Retina (tissue), 1 donor: ENCODE results near the gene STIMATE.

Experiments
- DNase-seq: peaks from one replicate; pipeline ENCODE4 v3.0.0-alpha.2; 2016

The STIMATE gene

DNA sequence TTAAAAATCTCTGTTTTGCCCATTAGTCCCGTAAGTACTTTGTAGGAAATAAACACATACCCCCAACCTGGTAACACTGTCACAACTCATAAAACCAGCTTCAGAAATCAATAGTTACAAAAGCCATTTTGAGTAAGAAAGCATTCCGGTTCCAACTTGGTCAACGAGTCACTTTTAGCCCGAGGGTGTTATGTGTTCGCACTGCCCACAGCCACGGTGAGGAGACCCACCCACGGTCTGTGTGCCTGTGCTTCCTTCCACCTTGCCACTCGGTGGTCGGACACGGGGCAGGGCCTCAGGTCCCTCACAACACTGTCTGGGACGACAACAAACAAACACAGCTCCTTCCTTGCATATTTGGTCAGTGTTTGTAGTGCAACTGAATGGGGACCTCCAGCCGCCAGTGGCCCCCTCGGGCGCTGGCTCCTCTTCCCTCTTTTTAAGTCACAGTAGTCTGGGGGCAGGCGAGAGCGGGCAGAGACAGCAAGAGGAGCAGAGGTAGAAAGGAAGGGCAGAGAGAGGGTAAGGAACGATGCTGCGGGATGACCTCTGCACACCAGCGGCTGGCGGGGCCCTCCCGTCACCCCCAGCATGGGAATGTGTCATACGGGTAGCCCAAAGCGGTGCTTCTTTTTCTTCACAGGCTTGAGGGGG, 57.3 kb downstream of the STIMATE start:
- no peak for DNase-seq

DNA sequence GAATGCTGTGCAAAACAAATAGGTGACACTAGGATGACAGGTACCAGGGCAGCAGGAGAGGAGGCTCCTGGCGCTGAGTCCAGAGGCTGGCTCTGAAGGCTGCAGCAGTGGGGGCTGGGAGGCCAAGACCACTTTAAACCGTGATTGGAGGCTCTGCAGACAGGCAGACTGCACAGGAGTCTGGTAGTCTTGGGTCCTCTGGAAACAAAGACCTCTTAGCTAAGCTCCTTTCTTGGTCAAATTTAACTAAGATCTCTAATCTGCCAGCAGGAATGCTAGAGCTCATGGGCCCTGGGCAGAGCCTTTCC, 58.1 kb downstream of the STIMATE start:
- DNase-seq: no peak

DNA sequence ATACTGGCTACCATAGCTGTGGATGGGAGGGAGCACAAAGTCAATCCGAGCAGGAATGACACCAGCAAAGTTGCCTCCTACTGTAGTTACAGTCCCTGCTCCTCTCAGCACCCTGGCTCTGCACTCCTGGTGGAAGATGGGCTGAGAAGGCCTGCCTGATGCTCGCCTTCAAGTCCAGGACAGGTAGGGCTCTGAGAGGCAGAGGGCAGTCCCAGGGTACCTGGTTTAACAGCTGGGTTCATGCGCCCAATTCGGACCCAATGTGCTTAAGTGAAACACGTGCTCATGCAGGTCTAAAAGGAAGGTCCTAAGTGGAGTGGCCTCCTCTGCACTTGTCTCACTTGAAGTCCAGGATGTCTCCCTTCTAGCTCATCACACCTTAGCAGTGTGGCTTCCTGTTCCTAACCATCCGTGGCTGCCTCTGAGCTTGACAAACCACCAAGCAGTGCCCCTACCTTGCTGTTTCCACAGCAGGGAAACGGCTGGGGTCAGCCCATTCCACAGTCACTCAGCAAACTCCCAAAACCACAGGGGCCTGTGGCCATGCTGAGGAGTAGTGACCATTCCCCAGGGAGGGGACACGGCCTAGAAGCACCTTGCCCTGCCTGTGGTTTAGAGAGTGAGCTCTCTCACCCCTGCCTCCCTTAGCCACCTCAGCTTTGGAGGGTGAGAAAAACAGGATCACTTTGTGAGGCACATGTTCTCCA, 58.6 kb downstream of the STIMATE start:
- DNase-seq: no peak

DNA sequence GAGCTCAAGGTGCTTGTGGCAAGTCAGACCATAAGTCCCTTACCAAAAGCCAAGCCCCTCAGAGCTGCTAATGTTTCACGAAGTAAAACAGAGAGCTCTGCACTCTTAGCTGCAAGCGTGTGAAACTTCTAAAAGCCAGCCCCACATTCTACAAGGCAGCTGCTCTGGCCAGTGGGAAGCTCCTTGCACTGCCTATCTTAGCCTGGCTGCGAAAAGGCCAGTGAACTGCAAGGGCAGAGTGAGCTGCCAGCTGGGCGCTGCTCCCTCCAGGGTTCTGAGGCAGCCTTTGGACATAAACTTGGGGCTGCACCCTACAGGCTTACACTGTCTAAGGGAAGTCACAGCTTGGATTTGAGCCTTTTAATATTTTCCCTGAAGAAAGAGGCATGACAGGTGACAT, 60.4 kb downstream of the STIMATE start:
- no peak for DNase-seq

DNA sequence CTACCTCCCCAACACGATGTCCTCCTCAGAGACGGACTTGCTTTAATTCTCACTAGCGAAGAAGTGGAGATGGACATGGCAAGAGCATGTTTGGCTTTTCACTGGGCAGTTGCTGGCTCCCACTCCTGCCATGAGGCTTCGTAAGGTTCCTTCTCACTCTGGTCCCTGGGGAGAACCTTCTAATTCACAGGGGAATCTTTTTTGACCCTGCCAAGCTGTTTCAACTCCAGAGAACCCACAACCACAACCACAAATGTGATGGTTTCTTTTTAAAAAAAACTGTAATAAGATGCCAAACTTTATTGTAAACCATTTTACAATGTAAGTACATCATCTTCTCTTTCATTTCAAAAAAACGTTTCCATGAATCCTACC, 60.9 kb downstream of the STIMATE start:
- no peak for DNase-seq

DNA sequence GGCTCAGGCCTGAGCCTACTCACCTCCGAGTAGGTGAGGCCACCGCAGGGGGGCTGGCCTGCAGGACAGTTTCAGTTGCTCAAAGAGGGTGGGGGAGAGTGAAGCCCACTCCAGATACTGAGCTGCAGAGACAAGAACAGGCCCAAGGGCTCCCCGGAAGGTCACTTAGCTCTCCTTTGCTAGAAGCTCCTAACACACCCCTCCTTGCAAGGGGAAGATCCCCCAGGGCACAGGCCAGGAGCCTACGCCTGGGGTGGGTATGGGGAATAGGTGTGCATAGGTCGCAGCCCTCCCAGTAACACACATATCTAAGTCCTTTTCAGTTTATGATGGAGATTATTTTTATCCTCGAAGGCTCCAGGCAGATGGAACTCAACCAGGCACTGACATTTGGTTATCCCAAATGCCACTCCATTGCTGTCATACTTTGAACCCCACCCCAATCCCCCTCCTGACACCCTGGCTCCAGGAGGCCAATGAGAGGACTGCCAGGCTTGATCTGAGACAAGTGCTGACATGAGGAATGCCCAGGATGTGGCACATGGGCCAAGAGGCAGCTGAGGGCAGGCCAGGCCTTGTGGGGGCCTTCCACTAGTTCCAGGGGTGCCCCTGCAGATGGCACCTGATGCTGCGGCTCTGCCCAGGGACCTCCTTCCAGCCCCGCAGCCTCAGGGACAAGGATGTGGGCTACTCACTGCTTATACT, 61.4 kb downstream of the STIMATE start:
- DNase-seq: no peak

DNA sequence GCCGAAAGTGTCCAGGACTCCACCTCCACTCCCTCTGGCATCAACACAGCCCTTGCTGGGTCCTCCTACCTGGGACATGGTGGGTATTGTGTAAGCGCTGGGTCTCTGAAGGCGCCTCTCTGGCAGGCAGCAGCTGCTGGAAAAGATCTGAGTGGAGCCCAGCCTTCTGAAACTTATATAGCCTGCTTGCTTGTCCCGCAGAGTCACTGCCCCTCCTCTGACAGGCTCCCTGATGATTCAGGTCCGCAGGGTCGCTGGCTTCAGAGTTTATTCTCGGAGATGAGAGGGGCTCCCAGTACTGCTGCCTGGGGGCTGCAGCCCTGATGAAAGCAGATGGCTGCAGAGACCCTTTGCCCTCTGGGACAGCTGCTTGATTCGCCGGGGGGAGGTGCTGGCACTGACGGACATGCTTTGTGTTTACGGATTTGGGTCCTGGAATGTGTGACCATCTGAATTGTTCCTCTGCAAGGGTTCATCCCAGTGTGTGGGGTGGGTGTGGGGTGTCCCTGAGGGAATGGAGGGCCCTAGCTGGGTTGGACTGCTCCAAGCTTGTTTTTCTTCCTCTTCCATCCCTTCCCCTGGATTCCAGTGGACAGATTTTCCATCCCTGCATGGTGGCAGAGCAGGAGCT, 62.4 kb downstream of the STIMATE start, which contains the start of gene MUSTN1:
MUSTN1 (minus strand) TSS at position 149 of the 631 bp plus-strand sequence; CDS start at position 78, 71 bp downstream.
- peak; percentile 76 for DNase-seq

DNA sequence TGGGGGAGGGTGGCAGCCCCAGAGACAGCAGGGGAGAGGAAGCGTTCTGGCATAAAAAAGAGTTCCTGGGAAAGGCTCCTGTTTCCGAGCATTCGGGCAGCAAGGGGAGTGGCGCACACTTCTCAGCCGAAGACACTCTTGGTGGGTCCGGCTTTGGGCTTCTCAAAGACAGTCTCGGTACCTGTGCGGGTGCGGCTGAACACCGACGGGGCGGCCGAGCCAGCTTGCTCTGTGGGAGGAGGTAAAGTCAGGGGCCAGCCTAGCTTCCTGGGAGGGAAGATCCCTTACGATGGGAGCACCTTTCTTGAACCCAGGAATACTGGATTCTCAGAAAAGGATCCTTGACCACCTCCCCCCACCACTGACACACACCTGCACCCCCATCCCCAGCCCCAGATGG, 64.1 kb downstream of the STIMATE start:
- no peak for DNase-seq

DNA sequence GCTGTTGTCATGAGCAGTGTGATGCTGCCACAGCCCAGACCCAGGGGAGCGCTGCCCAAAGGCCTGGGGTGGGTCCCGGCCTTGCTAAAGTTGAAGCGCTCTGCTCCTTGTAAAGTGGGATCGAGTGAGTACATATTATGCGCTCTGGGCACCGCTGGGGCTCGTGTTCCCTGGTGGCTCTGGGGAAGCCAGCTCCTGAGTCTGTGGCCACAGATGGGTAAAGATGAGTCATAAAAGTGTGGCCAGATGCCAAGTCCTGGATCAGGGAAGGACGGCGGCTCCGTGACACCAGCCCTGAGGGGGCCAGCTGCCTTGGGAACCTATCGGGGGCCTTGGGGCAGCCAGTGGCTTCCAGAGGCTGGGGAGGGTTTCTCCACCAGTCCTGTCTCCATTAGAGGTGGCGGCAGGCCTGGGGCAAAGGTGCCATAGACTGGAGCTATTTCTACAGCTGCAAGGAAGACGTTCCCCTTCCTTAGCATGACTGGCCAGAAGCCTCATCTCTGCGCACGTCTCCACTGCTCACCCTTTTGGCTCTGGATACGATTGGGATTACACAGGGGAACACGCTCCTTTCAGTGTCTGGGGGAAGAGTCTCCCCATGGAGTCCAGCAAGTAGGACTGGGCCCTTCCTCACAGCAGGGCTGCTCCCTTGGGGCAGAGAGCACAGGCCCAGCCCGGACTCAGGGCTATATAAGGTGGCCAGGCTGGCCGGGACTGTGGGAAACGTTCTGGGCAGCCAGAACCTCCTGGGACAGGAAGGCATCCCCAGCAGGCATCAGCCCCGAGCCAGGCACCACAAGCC, 65.6 kb downstream of the STIMATE start:
- DNase-seq: no peak

DNA sequence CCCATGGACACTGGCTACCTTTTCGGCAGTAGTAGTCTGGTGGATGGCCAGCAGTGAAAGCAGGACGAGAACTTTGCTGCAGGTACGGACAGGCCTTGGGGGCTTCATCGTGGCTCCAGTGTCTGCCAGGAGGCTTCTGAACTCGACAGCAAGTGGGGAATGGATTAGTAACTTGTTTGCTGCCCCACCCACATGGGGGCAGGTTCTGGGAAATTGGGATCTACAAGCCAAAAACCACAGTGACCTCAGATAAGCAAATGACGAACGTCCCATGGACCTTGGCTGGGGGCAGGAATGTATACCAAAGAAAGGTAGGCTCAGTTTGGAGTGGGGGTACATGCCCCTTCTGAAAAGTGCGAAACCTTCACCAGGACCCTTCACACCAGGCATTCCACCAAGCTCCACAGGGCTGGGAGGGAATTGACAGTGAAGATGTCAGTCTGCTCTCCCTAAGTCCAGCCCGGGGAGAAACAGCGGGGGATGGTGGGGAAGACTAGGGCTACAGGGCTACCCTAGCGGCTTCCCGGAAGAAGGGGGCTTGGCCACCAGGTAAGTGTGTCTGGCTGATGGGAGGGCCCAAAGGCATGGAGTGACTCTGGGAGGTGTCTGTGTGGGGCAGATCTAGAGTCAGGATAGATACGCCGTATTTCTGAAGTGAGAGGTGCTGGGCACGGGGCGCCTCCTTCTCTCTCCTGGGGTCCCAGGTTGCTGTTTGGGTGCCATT, 66.7 kb downstream of the STIMATE start, which contains the start of gene ITIH4:
ITIH4 (minus strand) TSS at position 138 of the 724 bp plus-strand sequence; CDS start at position 108, 30 bp downstream.
- no peak for DNase-seq

DNA sequence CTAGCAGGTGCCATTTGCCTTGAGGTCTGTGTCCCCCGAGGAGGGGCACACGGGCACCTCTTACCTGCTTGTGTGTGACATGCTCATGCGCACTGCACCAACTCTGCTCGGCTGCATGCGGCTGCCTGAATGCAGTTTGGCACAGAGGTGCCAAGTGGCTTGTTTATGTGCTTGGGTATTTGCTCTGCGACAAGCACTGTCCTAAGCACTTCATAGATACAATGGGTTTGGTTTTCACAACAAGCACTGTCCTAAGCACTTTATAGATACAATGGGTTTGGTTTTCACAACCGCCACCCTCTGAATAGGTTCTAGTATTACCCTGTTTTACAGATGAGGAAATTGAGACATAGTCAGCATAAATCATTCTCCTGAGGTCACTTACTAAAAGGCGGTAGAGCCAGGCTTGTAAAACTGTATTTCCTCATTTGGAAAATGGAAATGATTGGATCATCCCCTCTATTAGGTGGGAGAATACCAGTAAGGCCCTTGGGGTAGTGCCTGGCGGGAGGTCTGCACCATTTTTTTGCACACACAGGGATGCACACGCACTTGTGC, 67.4 kb downstream of the STIMATE start:
- DNase-seq: no peak

DNA sequence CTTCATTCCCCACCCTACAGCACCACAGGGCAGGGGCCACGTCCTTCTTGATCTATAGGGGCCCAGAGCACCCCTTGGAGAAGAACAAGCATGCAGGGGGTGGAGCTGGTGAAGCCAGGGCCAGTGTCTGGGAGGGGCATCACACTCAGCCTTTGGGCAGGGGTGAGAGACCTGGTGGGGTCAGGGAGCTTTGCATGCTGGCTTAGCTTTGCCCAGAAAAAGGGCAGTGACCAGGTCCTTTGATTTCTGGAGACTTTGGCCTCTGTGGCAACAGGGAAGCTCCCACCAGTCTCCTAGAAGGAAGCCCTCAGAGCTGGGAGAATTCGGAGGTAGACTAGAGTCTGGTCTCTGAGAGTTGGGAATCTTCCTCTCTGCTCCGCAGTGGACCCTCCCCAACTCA, 67.9 kb downstream of the STIMATE start:
- DNase-seq: no peak

DNA sequence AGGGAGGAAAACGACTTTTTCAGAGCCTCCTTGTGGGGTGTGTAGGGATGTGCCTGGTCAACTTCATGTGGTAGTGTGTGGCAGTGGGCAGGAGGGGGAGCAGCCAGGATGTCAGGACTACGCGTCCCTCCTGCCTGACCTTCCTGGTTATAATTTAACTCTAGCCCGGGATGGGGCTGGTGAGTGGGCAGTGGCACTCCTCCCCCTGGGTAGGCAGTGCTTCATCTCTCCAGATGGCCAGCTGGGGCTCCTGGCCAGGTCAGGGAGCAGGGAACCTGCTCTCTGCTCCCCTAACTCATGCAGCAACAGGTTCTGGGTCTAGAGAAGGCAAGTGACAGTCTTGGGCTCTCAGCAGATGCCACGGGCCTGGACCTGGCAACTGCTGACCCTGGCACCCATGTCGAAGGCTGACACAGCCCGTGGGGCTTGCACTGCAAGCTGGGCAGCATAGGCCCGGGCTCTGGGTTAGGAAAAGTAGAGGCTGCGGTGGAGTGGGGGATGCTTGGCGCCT, 69.4 kb downstream of the STIMATE start:
- DNase-seq: no peak

DNA sequence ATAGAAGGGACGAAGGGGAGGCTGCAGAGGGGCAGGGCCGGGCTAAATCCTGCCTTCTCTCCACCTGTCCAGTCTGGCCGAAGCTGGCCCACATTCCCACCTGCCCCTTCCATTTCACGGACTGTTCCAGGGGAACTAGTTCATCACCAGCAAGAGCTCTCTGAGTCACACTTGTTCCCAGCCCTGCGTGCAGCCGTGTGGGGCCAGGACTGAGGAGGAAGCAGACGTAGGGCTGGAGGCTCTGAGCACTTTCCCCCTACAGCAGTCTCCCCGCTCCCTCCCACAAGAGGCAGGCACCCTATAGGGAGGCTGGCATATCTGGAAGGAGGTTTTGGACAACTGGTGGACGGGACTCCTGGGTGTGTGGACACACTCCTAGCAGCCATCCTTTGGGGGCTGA, 69.9 kb downstream of the STIMATE start:
- DNase-seq: no peak

DNA sequence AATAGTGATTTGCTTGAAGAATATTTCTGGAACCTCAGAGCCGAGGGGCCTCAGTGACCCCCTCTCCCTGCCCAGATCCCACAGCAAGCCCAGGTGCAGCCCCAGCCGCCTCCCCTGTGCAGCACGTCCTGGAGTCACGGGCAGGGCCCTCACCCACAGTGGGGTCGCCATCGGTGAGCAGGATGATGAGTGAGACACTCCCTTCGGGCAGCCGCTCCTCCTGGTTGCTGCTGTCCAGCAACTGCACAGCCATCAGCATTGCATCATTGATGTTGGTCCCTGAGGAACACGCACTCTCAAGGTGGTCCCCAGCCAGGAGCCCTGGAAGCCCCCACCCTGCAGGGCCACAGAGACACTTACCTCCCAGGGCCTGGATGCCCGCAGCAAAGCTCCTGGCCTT, 73.3 kb downstream of the STIMATE start:
- no peak for DNase-seq

DNA sequence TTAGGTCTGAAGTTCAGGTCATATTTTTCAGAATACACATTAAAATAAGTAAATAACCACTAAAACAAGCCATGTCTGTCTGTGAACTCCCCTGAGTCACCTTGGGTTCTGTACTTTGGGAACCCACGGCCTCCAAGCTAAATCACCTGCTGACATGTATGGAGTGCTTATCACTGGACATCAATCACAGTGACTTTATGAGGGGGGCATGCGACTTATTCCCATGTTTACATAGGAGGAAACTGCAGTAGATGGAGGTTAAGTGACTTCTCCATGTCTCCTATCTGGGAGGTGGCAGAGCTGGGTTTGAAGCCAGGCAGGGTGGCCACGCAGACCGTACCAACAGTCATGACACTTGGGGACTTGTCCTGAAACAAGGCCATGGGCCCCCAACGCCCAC, 75.0 kb downstream of the STIMATE start:
- no peak for DNase-seq

DNA sequence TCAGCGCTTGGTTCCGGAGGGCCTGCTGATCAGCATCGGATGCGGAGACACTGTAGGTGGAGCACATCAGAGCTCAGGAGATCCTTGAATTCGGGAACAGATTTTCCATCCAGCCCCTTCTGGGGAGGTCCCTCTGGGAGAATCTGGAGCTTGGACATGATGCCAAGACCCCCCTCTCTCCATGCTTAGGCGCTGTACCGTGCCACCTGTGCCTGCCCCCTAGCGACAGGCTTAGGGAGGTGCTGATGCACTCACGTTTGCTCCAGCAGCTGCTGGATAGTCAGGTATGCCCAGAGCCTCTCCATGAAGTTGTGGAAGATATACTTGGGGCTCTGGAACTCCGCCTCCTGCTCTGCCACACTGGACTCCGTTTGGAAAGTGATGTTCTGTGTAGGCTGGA, 76.6 kb downstream of the STIMATE start:
- peak; percentile 35 for DNase-seq

DNA sequence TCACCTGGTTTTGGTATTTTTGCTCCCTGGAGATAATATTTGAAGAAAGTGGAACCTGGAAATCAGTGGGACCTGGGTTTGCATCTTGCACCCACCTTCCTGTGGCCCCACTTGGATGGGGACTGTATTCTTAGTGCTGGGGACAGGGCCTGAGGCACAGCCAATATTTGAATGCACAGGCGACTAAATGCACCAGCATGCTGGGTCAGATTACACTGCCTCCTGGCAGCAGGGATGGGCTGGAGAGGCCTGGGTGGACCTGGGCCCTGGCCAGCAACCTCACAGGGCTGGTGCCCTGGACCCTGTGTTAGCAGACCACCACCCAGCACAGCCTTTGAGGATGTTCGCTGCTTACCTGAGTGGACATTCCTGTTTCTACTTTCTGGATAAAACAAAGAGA, 77.4 kb downstream of the STIMATE start:
- DNase-seq: no peak

DNA sequence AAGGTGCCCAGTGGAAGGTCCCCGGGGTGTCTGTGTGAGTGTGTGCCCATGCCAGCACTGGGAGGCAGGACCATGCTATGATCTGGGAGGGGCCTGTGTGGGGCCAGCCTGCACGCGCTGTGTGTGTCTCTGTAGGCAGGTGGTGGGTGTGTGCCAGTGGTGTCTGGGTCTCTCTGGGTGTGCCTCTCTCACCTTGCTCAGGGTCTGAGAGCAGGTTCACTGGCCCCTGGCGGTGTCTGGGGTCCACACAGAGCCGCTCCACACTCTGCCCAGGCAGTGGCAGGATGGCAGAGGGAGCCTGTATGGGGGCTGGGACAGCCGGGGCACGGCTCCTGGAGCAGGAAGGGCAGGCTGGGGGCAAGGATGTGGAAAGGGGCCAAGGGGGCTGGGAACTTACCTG, 79.5 kb downstream of the STIMATE start:
- DNase-seq: no peak

DNA sequence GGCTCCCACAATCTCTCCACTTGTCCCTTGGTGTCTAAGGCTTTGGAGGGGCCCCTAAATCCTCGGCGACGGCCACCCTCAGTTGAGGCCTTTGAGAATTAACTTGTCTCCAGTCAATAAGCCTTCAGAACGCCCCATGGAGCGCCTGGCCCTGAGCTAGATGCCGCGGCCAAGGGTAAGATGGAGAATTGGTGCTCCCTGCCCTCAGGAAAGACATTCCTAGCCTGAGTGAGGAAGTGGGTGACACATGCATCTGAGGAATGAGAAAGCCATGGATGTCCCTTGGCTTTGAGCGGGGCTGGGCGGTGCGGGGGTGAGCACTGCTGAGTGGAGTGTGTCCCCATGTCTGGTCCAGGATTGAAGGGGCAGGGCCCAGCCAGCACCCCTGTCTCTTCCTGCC, 80.1 kb downstream of the STIMATE start:
- no peak for DNase-seq

DNA sequence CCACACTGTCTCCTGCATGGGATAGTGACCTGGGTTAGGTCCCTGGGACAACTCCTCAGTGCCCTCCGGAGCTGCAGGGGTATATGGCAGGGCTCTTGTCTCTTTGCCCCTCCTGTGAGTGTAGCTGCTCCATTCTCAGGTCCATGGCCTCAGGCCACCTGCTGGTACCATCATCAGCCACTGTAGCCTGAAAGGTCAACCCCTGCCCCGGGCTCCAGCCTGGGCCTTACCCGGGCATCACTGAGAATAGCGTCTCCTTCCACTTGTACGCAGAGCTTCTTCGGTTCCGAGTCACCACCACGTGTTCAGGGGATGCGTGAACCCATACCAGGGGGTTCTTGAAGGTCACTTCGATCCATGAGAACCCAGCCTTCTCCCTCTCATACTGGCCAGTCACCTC, 80.7 kb downstream of the STIMATE start:
- no peak for DNase-seq

DNA sequence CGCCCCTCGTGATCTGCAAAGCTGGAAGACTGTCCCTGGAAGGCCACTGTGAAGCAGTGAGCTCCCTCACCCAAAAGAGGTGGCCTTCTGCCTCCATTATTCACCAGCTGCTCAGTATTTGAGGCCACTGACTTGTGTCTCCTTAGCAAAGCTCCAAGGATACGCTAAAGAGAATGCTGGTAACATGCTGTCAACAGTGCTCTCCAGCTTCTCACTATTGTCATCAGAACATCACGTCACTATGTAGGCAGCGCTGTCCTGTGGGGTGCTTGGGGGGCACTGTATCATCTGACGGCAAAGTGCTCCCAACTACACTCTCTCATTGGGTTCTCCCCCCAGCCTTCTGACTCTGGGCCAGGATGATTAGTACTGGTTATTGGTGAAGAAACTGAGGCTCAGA, 81.1 kb downstream of the STIMATE start:
- no peak for DNase-seq
